GM21737 (cell line): Measurements from ENCODE around the gene CFAP157.

Experiments used
- ATAC-seq: cut with Tn5 transposase; IDR thresholded peaks from one replicate; pipeline ENCODE4 v1.9.1; 2021; ENCODE audit warnings: mild to moderate bottlenecking, moderate library complexity; ENCODE audit not compliant: unreplicated experiment

CFAP157 gene

GRCh38 chr9:127706836-127707241 lies at the start of gene CFAP157:
Gene CFAP157, plus strand, starts transcription at chr9:127706988. Its CDS starts 44 bp downstream, at chr9:127707032.
- ATAC-seq: no peak

- ATAC-seq: no peak
Observed at GRCh38 chr9:127658428-127658827, 48.4 kb upstream of the CFAP157 start.

DNA sequence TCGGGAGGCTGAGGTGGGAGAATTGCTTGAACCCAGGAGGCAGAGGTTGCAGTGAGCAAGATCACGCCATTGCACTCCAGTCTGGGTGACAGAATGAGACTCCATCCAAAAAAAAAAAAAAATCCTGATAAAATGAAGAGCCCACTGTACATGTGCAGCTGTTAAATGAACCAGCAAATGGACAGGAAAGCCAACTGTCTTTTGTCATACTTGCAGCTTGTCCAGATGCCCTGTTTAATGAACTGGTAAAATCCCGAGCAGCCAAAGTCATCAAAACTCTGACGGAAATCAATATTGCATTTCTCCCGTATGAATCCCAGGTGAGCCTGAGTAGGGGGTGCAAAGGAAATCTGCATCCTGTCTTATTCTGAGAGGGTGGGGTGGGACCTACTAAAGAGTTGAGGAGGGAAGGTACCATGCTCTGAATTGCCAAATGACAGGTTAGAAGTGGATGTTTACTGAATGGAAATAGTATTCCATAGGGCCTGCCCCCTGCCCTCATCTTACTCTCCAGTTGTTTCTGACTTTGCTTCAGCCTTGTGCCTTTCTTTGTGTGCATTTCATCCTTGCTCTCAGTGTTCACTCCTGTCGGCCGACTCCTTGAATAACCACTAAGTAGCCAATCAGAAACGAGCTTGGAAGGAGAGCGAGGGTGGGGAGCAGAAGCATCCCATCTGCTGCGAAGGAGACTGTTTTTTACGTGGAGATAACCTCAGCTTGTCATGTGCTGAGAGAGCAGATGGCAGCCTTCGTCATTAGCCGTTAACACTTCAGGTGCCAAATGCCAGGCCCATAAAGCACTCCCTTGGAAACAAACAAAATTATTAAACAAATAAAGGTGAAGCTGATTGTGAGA lies 45.7 kb upstream of the CFAP157 start:
- no peak for ATAC-seq

DNA sequence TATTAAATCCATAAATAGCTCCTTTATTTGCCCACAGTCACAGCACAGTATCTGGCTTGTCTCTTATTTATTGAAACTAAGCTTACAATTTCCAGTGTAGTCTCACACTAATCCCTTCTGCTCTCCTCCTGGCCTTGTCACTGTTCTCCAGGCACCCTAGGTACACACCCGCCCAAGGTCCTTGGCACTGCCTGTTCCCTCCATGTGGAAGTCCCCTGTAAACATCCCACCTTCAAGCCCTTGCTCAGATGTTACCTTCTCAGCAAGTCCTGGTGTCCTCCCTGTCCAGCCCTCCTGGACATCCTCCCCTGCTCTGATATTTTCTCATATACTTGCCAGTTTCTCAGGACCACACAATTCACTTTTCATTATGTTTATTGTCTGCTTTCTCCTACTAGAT lies 44.2 kb upstream of the CFAP157 start:
- no peak for ATAC-seq

- no peak for ATAC-seq
Observed at GRCh38 chr9:127664324-127664677, 42.5 kb upstream of the CFAP157 start.

GRCh38 chr9:127664678-127665507 lies 41.9 kb upstream of the CFAP157 start:
- no peak for ATAC-seq

DNA sequence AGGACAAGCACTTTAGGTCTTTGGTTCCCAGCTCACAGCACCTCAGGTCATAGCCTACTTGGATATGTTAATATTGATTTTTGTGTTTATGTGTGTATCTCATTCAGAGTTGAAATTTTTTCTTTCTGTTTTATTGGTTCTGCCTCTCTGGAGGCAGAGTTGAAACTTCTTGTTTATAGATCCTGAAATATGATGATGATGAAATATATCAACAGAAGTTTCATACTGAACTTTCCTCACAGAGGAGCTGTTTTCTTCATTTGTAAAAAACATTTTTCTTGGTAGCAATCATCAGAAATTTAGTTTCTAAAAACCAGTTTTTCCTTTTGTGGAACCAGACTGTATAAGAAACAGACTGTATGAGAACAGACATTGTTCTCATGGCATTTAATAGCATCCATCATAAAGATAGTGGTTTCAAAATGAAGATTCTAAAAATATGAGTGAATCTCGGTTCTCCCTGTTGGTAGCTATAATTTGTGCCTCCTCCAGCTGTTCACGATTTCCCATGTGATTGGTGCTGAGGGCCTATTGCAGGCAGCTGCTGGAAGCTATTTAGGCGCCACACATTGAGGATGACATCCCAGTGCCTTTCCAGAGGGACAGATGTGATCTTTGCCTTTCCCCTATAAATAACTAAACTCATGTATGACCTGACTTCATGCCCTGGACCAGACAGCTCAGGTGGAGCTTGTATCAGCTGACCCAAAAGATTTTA lies 39.5 kb upstream of the CFAP157 start:
- no peak for ATAC-seq

DNA sequence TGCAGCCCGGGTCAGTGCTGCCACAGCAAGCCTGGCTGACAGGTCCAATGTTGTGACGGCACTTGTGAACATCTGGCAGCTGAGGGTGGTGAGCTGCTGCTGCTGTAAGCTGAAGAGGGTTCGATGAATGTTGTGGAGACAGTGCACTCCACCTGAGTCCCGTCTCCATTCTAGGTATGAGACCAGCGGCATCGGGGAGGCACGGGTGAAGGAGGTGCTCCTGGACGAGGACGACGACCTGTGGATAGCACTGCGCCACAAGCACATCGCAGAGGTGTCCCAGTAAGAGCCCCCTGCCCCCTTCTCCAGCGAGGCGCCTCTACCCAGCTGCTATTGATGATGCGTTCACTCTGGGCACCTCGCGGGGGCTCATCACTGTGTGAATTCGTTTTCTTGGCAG lies 38.9 kb upstream of the CFAP157 start:
- no peak for ATAC-seq

DNA sequence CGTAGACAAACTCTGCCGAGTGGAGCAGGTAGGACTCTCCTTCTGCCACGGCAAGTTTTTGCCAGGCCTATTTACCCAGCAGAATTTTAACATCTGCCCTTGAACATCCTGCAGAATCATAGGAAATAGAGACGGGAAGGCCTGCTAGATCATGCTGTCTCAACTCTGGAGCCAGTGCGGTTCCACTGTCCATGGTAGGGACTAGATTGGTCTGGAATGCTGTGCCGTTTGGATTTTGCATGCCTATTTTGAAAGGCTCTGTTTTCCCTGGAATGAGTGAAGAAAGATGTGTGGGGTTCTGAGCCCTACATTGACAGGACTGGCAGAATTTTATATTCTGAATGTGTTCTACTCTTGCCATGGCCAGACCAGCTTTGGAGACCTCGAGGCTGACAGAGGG lies 33.6 kb upstream of the CFAP157 start:
- ATAC-seq: no peak

DNA sequence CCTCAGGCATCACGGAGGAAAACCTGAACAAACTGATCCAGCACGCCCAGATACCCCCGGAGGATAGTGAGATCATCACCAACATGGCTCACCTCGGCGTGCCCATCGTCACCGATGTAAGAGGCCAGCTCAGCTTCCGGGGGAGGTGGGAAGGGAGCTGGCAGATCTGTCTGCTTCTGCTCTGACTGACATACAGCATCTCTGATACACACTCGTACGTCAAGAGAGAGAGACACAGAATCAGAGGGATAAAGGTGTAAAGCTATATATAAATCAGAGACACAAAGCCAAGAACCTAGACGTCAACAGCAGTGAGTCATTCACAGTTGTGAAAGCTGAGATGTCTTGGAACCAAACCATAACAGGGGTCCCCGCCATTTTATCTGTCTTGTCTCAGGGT lies 30.1 kb upstream of the CFAP157 start:
- no peak for ATAC-seq

DNA sequence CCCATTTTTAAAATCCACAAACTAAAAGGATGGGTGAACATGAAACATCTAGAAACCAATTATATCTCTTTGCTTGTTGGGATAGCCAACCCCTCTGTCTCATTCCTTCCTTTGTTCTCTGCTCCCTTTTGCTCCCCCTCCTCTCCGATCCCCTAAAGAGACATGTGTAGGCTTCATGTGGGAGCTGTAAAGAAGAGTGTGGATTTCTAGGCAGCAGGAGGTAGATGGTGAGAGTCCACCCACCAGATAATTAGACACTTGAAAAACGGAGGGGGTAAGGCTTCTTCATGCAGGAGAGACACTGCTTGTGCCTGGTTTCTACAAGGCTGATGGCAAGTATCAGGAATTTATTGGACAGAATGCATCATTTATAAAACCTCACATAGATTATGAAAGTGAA lies 27.3 kb upstream of the CFAP157 start:
- no peak for ATAC-seq

GRCh38 chr9:127680226-127680625 lies 26.6 kb upstream of the CFAP157 start:
- ATAC-seq: no peak

GRCh38 chr9:127680846-127681245 lies 25.9 kb upstream of the CFAP157 start:
- ATAC-seq: no peak

DNA sequence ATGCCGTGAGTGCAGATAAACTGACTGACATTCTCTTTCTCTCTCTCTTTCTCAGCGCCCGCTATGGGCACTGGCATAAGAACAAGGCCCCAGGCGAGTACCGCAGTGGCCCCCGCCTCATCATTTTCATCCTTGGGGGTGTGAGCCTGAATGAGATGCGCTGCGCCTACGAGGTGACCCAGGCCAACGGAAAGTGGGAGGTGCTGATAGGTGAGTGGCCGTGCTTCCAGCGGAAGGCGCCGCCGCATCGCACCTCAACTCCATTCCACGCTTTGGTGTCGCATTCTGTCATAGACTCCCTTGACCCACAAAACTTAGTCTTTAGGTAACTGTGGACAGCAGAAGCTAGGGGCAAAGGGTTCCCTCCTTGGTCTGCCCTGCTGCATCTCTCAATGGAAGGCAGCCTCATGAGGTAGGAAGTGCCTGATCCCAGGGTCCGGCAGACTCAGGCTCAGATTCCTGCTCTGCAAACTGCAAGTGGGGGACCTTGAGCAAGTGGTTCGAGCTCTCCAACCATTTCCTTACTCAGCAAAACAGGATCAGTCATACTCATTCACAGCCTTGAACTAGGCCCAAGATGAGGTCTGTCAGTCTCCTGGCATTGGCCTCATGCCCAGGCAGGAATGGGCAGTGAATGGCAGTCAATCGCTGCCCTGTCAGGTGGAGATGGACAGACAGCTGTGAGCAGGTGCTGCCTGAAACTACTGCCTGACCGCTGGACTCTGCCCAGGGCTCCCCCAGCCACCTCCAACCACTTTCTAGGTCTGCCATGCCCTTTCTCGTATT lies 24.2 kb upstream of the CFAP157 start:
- no peak for ATAC-seq

GRCh38 chr9:127683723-127684122 lies 23.1 kb upstream of the CFAP157 start:
- ATAC-seq: no peak

GRCh38 chr9:127684576-127684975 lies 22.2 kb upstream of the CFAP157 start:
- no peak for ATAC-seq

- no peak for ATAC-seq
Observed at GRCh38 chr9:127686461-127687393, 20.1 kb upstream of the CFAP157 start.

- ATAC-seq: no peak
Observed at GRCh38 chr9:127689329-127690000, 17.3 kb upstream of the CFAP157 start.

DNA sequence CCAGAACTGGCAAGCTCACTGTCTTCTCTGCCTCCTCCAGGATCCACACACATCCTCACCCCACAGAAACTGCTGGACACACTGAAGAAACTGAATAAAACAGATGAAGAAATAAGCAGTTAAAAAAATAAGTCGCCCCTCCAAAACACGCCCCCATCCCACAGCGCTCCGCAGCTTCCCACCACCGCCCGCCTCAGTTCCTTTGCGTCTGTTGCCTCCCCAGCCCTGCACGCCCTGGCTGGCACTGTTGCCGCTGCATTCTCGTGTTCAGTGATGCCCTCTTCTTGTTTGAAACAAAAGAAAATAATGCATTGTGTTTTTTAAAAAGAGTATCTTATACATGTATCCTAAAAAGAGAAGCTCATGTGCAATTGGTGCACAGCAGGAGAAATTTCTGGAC lies 16.1 kb upstream of the CFAP157 start:
- no peak for ATAC-seq
